Skeletal muscle tissue (tissue), 4 donors: ENCODE results near the gene PHRF1. TPM values are rescaled to one million over a fixed set of nuclear protein-coding genes. Genes with fewer than 3 reads are reported as not detected.

Experiments used
- H3K27ac ChIP-seq: one replicate; pipeline ENCODE4 v1.7.0; 2013; ENCODE audit warnings: mild to moderate bottlenecking, low read depth, low read length, inconsistent platforms
- H3K27me3 ChIP-seq, 3 donors: one replicate each; pipeline ENCODE4 v1.7.0; 2013; ENCODE audit warnings: low read length in 3 of 3; ENCODE audit not compliant: control insufficient read depth in 3 of 3, insufficient read depth in 3 of 3
- H3K36me3 ChIP-seq, 3 donors: one replicate each; pipeline ENCODE4 v1.7.0; 2013; ENCODE audit warnings: low read length in 3 of 3; ENCODE audit not compliant: control insufficient read depth in 3 of 3, insufficient read depth in 3 of 3
- H3K4me1 ChIP-seq, 3 donors: one replicate each; pipeline ENCODE4 v1.7.0; 2013; ENCODE audit warnings: low read length in 3 of 3, mild to moderate bottlenecking in 3 of 3; ENCODE audit not compliant: control insufficient read depth in 3 of 3, insufficient read depth in 3 of 3
- H3K4me3 ChIP-seq, 3 donors: one replicate each; pipeline ENCODE4 v1.7.0; 2013; ENCODE audit warnings: low read length in 3 of 3
- H3K9ac ChIP-seq, 3 donors: one replicate each; pipeline ENCODE4 v1.7.0; 2013; ENCODE audit warnings: low read length in 3 of 3, mild to moderate bottlenecking in 3 of 3, moderate library complexity in 2 of 3, low read depth in 1 of 3
- H3K9me3 ChIP-seq, 3 donors: one replicate each; pipeline ENCODE4 v1.7.0; 2013; ENCODE audit warnings: low read length in 3 of 3; ENCODE audit not compliant: control insufficient read depth in 3 of 3
- total RNA-seq: library from RNA; depleted of rRNA; stranded (reverse); fragments of >200 nt; gene quantifications from one replicate; pipeline ENCODE4 v1.2.3, GENCODE V29; 2014
- donor health status: Osteomylitis.

The PHRF1 gene
- total RNA-seq, 1 donor from 2014 or later: 21.9 TPM

- Histone ChIP-seq H3K9ac (no peak overlapping the region), H3K27ac (no peak overlapping the region), H3K27me3 (peaks cover 0 to 4% (median 1%) of the 10 kb centered on the region in 3 donors), H3K4me1 (peaks cover 8 to 12% (median 9%) of the 10 kb centered on the region in 3 donors), H3K9me3 (no peaks in the 10 kb centered on the region), H3K4me3 (no peak overlapping the region), H3K36me3 (peaks cover 0 to 5% (median 0%) of the 10 kb centered on the region in 3 donors)
These were observed 43.4 kb downstream of the PHRF1 start for GRCh38 chr11:619628-620050.

- Histone ChIP-seq H3K4me1 (peaks cover 3 to 7% (median 3%) of the 10 kb centered on the region in 3 donors), H3K27me3 (peaks cover 0 to 7% (median 4%) of the 10 kb centered on the region in 3 donors), H3K9ac (no peak overlapping the region), H3K27ac (no peak overlapping the region), H3K9me3 (no peaks in the 10 kb centered on the region), H3K36me3 (peaks cover 0 to 5% (median 0%) of the 10 kb centered on the region in 3 donors), H3K4me3 (no peak overlapping the region)
These were observed 43.9 kb downstream of the PHRF1 start for GRCh38 chr11:620201-620600.

GRCh38 chr11:620935-621814, 44.9 kb downstream of the PHRF1 start:
- Histone ChIP-seq H3K36me3 (peaks cover 0 to 5% (median 0%) of the 10 kb centered on the region in 3 donors), H3K27ac (no peak overlapping the region), H3K9me3 (no peaks in the 10 kb centered on the region), H3K4me1 (no peaks in the 10 kb centered on the region), H3K4me3 (no peak overlapping the region), H3K27me3 (peaks cover 0 to 7% (median 4%) of the 10 kb centered on the region in 3 donors), H3K9ac (no peak overlapping the region)

- H3K36me3 ChIP-seq: peaks cover 0 to 5% (median 0%) of the 10 kb centered on the region in 3 donors
- H3K9ac ChIP-seq: no peak overlapping the region
- H3K9me3 ChIP-seq: no peaks in the 10 kb centered on the region
- no peaks in the 10 kb centered on the region for H3K4me1 ChIP-seq
- peaks cover 0 to 7% (median 4%) of the 10 kb centered on the region in 3 donors for H3K27me3 ChIP-seq
- H3K4me3 ChIP-seq: no peak overlapping the region
- H3K27ac ChIP-seq: no peak overlapping the region
These were observed 45.6 kb downstream of the PHRF1 start for GRCh38 chr11:621838-622237.

GRCh38 chr11:623349-623869, 47.1 kb downstream of the PHRF1 start:
- peaks cover 0 to under 1% (median 0%) of the 10 kb centered on the region in 3 donors for H3K36me3 ChIP-seq
- peaks cover 0 to 7% (median 4%) of the 10 kb centered on the region in 3 donors for H3K27me3 ChIP-seq
- H3K27ac ChIP-seq: no peak overlapping the region
- no peak overlapping the region for H3K9ac ChIP-seq
- peaks cover 4 to 5% (median 4%) of the 10 kb centered on the region in 3 donors for H3K4me1 ChIP-seq
- no peaks in the 10 kb centered on the region for H3K9me3 ChIP-seq
- no peak overlapping the region for H3K4me3 ChIP-seq

GRCh38 chr11:623999-624704, 47.9 kb downstream of the PHRF1 start:
- peaks cover 0 to 7% (median 4%) of the 10 kb centered on the region in 3 donors for H3K27me3 ChIP-seq
- no peak overlapping the region for H3K4me3 ChIP-seq
- H3K4me1 ChIP-seq: peaks cover 4 to 8% (median 7%) of the 10 kb centered on the region in 3 donors
- no peak overlapping the region for H3K27ac ChIP-seq
- no peak overlapping the region for H3K9ac ChIP-seq
- no peaks in the 10 kb centered on the region for H3K36me3 ChIP-seq
- no peaks in the 10 kb centered on the region for H3K9me3 ChIP-seq

- Histone ChIP-seq H3K36me3 (no peaks in the 10 kb centered on the region), H3K9ac (no peak within 1 kb of the TSS), H3K27ac (no peak within 1 kb of the TSS), H3K4me1 (peaks cover 9 to 15% (median 9%) of the 10 kb centered on the region in 3 donors), H3K27me3 (peaks cover 0 to 7% (median 4%) of the 10 kb centered on the region in 3 donors), H3K9me3 (no peaks in the 10 kb centered on the region), H3K4me3 (no peak within 1 kb of the TSS)
These were observed 48.7 kb downstream of the PHRF1 start, which contains the start of gene CDHR5 for GRCh38 chr11:624705-625635. Gene CDHR5, minus strand, starts transcription at chr11:624955. Its CDS starts 53 bp downstream, at chr11:624902.

- Histone ChIP-seq H3K9me3 (no peaks in the 10 kb centered on the region), H3K27ac (no peak overlapping the region), H3K4me3 (no peak overlapping the region), H3K4me1 (peaks cover 9 to 18% (median 9%) of the 10 kb centered on the region in 3 donors), H3K36me3 (no peaks in the 10 kb centered on the region), H3K9ac (no peak overlapping the region), H3K27me3 (peaks cover 0 to 7% (median 4%) of the 10 kb centered on the region in 3 donors)
These were observed 49.5 kb downstream of the PHRF1 start for GRCh38 chr11:625636-626268.
